HG02571 (cell line): ENCODE data around the gene CEP112.
"Not testable (repeated sequence)": the region's sequence is repeated elsewhere in the genome, so short reads cannot be mapped to it uniquely, and the experiment has no call there.

Experiments used
- ATAC-seq: cut with Tn5 transposase; IDR thresholded peaks from one replicate; pipeline ENCODE4 v1.9.1; 2021; ENCODE audit warnings: mild to moderate bottlenecking, moderate library complexity; ENCODE audit not compliant: unreplicated experiment

The CEP112 gene

DNA sequence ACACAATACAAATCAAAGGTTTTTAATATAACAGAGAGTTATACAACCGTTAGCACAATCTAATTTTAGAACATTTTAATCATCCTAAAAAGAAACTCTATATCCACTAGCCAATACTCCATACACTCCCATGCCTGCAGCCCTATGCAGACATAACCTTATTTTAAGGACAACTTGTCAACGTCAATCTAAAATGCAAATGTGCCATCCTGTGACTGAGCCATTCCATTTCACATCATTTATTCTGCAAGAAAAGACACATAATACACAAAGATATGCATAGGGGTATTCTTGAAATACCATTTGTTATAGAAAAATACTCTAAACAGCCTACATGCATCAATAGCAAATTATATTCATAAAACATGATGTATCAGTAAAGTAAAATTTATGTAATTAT is 106.7 kb downstream of the CEP112 start:
- ATAC-seq, result no peak

DNA sequence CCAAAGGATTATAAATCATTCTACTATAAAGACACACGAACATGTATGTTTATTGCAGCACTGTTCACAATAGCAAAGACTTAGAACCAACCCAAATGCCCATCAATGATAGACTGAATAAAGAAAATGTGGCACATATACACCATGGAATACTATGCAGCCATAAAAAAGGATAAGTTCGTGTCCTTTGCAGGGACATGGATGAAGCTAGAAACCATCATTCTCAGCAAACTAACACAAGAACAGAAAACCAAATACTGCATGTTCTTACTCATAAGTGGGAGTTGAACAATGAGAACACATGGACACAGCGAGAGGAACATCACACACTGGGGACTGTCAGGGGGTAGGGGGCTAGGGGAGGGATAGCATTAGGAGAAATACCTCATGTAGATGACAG is 111.3 kb downstream of the CEP112 start:
- not testable (repeated sequence) for ATAC-seq

DNA sequence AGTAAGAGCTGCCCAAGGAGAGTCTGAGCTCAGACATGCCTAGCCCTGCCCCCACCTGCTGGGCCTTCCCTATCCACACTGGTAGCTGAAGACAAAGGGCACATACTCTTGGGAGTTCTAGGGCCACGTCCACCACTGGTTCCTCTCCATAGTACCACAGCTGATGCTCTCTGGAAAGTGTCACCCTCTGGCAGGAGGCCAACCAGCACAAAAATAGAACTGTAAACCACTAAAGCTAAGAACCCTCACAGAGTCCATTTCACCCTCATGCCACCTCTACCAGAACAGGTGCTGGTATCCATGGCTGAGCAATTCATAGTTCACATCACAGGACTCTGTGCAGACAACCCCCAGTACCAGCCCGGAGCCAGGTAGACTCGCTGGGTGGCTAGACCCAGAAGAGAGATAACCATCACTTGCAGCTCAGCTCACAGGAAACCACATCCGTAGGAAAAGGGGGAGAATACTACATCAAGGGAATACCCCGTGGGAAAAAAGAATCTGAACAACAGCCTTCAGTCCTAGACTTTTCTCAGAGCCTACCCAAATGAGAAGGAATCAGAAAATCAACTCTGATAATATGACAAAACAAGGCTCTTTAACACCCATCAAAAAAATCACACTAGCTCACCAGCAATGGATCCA is 115.3 kb downstream of the CEP112 start:
- no peak for ATAC-seq

DNA sequence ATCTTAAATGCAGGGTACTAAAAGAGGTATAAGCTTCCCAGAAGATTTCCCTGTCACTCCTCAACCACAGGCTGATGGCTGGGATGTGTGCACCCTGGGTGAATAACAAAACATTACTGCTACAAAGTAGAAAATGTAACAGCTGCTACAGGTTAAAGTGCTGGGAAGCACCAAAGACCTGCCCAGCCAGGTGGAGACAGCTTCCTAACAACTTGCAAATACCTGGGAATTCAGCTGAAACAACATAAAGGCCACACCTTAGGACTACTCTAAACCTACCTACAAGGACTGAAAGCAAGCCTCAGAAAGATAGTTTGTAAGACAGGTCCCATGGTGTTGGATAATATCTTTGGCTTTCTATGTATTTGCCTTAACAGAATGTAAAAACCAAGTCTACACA is 118.5 kb downstream of the CEP112 start:
- no peak for ATAC-seq

DNA sequence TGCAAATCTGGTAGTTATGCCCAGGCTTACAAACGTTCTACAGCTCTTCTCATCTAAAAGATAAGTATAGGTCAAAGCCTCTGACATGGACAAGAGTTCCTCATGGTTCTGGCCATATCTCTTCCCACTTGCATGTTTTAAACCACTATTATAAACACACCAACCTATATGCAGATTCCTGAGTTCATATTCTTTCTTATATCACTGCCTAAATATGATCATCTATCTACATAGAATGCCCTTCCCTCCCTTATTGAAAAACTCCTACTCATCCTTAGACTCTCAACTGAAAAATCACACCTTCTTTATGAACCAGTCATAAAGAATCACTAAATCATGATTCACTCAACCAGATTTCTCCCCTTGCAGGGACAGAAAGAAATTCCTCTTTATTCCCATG is 128.2 kb downstream of the CEP112 start:
- ATAC-seq, result no peak

DNA sequence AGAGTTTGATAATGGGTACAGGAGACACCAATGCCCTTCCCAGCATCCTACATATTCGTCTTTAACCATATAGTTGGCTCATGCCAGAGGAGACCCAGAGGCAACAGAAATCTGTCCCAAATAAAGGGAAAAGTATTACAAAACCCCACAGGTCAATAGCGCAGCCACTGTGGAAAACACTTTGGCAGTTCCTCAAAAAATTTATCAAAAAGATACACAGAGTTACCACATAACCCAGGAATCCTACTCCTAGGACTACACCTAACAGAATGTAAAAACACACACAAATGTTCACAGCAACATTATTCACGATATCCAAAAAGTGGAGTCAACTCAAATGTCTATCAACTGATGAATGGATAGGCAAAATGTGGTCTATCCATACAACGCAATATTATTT is 135.8 kb downstream of the CEP112 start:
- no peak for ATAC-seq

DNA sequence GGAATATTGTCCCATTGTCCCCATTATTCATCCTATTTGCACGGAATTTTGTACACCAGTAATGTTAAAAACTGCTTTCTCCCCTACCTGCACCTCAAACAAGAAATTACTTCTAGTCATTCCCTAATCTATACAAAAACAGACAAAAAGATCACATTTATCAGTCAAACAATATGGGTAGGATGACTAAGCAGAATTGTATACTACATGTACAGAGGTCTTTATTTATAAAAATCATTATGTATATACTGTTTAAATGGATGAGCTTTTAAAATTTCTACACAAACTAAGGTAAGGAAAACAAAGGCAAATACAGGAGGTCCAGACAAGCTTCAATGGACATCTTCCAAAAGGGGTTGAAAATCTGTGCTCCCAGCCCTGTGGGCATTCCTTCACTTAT is 137.7 kb downstream of the CEP112 start:
- no peak for ATAC-seq

DNA sequence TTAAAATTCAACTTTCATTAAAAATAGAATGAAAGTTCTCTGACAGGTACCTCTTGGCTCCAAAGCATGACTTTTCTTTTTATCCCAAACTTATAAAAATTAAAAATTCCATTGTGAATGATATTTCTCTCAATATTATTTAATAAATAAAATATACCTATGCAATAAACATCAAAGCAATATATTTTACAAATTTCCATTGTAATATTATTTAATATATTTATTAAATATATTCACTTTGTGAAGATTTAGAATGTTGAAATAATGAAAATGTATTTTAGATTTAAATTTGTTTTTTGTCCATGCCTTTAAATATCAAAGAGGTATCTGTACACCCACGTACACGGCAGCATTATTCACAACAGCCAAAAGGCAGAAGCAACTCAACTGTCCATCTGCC is 147.8 kb downstream of the CEP112 start:
- ATAC-seq, result no peak

DNA sequence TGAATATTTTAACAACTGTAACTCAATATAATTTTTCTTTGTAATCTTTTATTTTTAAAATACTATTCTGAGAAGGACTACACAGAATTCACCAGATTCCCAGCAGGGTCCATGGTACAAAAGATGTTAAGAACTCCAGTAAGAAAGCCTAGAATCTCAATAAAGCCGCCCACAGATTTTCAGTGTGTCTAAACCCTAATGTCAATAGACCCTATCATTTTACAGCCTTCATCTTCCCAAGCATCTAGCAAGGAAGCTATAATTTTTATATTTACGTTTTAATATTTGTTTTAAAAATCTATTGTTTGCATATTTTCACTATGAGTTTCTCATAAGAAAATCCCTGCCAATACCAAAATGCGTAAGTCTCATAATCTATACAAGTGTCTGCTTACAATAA is 148.5 kb downstream of the CEP112 start:
- ATAC-seq, result no peak

DNA sequence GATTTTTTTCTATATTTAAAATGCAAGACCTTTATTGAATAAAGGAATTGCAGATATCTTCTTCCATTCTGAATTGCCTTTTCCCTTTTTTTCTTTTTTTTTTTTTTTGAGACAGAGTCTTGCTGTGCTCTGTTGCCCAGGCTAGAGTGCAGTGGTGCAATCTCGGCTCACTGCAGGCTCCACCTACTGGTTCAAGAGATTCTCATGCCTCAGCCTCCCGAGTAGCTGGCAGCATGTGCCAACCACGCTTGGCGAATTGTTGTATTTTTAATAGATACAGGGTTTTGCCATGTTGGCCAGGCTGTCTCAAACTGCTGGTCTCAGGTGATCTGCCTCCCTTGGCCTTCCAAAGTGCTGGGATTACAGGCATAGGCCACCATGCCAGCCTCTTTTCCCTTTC is 151.5 kb downstream of the CEP112 start:
- no peak for ATAC-seq

DNA sequence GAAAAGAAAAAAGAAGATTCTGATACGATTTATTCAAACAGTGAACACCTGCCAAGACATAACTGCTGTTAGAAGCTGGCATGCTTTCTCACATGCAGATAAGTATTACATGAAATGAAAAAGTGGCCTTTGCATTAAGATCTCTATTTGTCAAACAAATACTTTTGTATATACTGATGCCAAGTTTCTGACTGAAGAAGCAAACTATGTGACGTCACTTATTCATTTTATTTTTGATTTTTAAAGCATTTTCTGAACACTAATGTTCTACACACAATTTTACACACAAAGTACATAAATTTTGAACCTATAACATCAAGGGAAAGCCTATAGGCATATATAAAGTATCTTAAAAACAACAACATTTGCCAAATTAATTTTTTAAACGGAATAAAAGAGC is 153.8 kb downstream of the CEP112 start:
- ATAC-seq, result no peak

DNA sequence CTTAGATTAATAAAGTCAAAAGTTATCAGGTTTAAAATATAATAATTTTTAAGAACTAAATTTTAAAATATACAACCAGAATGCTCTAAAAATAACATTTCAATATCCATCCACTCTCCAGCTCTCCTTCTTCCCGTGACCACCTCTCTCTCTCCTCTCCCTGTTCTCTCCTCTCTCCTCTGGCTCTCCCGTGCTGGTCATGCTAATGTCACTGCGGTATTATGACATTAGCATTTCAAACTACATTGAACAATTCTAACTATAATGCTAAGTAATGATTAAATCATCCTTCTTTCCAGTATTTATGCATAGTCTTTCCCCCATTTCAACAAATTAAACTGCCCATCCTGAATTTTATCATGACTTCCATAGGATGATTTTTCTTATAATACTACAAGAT is 154.7 kb downstream of the CEP112 start:
- no peak for ATAC-seq

DNA sequence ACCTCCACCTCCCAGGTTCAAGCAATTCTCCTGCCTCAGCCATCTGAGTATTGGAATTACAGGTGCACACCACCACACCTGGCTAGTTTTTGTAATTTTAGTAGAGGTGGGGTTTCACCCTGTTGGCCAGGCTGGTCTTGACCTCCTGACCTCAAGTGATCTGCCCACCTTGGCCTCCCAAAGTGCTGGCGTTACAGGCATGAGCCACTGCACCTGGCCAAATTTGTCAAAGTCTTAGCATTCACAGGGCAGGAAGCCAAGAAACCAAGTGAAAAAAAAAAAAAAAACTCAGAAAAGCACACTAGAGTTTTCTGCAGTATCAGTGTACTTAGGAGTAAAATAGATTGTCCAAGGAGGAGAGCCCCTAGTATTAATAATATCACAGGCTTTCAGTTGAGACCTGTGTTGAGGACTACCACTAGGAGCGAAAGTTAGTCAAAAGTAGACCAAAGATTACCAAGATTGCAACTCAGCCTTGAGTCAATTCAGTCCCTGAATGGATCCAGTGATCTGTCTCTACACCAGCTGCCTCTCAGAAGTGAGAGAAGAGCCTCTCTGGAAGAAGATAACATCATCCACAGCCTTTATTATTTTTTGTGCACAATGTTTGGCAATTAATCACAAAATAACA is 159.7 kb downstream of the CEP112 start:
- peak; percentile 59 for ATAC-seq

DNA sequence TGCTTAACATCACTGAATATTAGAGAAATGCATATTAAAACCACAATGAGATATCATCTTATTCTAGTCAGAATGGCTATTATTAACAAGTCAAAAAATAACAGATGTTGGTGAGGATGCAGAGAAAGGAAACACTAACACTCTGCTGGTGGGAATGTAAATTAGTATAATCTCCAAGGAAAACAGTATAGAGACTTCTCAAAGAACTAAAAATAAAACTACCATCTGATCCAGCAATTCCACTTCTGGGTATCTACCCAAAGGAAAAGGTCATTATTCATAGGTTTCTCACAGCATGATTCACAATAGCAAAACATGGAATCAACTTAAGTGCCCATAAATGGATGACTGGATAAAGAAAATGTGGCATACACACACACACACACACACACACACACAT is 166.4 kb downstream of the CEP112 start:
- ATAC-seq, result no peak

DNA sequence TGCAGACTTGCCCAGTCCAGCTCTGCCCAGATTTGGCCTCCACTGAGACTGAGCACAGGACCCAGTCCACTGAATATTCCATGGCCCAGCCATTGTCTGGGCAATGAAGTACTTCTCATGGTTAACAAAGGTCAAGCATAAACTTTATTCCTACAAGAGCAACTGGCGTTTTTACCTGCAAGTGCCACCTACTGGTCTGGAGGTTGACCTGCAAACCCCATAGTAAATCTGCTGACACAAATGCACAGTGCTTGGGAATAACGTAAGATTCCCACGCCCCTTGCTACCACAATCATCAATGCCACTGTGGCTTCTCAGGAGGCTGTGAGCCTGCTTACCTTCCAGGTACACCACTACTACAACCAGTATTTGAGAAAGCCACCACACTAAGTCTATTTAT is 170.2 kb downstream of the CEP112 start:
- ATAC-seq, result no peak

DNA sequence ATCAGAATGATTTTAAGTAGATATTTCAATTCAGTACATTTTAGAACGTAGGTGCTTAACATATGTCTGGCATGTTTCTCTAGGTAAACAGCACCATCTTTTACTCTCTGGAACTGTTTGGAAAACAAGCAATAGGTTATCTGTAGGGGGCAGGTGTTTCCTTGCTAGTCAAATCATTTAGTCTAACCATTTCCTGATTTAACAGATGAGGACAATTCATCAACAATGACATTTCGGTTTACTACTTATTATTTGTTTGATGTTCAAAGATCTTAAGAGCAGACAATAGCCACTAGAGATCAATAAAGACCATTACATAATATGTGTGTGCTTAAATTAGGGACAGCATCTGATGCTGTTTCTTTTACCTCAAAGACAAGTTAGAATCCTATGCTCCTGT is 173.1 kb downstream of the CEP112 start:
- ATAC-seq, result no peak

DNA sequence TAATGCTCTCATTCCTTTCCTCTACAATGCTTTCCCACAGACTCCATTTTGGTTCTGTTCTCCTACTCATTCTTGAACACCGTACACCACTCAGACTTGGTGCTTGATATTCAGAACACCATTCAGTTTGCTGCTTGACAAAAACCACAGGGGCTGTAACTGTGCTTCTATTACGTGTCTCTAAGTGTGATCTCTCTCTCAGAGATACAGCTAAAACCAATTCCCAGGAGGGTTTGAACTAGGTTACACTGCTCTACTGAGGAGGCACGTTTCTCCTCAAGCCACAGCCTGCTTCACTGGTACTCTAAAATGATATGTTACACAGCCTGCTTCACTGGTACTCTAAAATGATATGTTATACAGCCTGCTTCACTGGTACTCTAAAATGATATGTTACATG is 175.7 kb downstream of the CEP112 start:
- no peak for ATAC-seq

DNA sequence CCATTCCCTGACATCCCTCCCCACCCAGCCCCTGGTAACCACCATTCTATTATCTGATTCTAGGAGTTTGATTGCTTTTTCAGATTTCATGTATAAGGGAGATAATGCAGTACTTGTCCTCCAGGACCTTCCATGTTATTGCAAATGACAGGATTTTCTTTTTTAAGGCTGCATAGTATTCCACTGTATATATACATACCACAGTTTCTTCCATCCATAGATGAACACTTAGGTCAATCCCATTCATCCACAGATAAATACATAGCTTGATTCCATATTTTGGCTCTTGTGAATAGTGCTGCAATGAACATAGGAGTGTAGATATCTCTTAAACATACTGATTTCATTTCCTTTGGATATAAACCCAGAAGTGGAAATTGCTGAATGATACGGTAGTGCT is 183.3 kb downstream of the CEP112 start:
- no peak for ATAC-seq

DNA sequence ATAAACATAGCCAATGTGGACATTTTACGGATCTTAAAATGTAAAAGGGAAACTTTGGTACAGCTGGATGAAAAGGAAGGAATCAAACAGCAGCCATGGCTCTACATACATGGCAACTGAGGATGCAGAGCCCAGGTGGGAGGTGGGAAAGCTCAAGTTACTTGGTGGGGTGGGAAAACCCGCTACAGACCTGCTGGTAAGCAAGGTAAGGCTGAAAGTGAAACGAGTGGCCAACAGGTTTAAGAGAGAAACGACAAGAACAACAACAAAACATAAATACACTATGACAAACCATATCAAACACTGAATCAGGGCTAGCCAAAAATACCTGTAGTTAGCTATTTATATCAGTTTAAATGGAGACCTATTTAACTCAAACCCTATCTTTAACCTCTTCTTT is 185.3 kb downstream of the CEP112 start:
- no peak for ATAC-seq

DNA sequence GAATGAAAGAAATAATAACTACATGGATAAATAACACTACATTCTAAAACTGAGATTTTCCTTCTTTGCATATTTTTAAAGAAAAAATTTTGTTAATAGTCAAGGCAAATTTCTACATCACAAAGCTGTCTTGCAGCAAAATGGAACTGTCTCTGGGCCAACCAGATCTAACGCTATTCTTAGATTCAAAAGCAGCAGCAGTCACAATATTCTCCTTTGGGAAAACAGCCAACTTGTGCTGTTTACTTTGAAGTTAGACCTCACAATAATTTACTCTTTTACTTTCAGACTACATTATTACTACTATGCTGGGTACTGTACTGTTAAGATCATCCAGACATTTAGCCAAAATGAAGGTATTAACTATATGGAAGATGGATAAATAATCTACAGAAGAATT is 189.1 kb downstream of the CEP112 start:
- ATAC-seq, result no peak

DNA sequence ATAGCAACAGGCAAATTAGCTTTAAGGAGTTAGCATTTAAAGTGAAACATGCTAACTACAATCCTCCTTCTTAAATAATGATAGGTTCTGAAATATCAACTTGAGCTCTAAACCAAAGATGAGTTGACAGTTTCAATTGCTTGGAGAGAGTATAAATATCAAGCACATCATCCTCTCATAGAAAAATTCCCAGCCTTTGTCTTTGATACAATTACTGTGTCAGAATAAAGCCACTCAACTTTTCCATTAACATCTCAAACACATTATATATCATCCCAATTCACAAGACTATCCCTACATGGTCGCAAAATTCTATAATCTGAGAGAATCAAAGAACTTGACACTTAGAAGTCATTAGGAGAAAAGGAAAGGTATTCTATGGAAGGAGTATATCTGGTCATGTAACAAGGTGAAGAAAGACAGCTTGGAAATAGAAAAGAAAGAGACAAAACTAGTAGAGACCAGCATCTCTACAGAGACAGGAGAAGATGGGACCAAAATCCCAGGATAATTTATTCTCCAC is 189.8 kb downstream of the CEP112 start:
- ATAC-seq, result no peak

DNA sequence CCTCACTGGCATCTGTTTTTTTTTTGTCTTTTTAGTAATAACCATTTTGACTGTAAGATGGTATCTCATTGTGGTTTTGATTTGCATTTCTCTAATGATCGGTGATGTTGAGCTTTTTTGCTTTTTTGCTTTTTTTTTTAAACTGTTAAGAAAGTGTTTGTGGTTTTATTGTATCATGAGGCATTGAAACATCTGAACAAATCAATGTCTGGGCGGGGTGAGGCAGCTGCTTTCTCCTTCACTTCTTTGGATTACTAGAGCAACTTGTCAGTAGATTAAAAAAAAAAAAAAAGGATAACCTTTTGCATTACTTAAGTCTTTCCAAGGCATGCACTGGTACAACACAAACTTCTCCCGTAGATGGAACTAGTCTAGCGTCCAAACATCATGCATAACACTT is 191.7 kb downstream of the CEP112 start:
- ATAC-seq, result no peak

DNA sequence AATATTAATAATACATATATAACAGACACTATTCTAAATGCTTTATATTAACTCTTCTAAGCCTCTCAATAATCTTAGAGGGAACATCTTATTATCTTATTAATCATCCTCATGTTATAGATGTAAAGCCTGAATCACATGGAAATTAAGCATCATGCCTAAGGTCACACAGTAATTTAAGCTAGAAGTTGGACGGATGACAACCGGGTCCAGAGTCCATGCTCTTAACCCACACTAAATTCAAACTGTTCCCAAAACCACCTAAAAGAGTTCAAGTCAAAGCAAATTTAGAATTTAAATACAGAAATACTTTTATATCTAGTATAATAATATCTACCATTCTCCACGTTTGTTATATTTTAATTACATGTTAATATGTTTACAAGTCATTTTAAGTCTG is 193.3 kb downstream of the CEP112 start:
- no peak for ATAC-seq
